GM23248 (cell line): ENCODE data around the gene DPF1.

Experiments used
- EZH2 ChIP-seq: fragments of 200-600 bp; sonication (generic); IDR thresholded peaks from 2 replicates; pipeline ENCODE4 v1.6.1; 2018; ENCODE audit warnings: antibody characterized with exemption, mild to moderate bottlenecking; ENCODE audit not compliant: insufficient read depth, poor library complexity, severe bottlenecking
- EZH2phosphoT487 ChIP-seq: fragments of 200-600 bp; sonication (generic); IDR thresholded peaks from 2 replicates; pipeline ENCODE4 v1.6.1; 2018; ENCODE audit warnings: antibody characterized with exemption, moderate library complexity, mild to moderate bottlenecking, low read depth; ENCODE audit not compliant: insufficient read depth

GRCh38 chr19:38219221-38219620 is 4.8 kb downstream of the DPF1 start:
- TF ChIP-seq EZH2phosphoT487 (no peak), EZH2 (no peak)
